Activated B cell treated with CpG ODN at 0.5 μM for 24 hours (primary cell): ENCODE measurements around the gene ADARB2. TPM values are rescaled to one million over a fixed set of nuclear protein-coding genes. Genes with fewer than 3 reads are reported as not detected.

Source experiments
- ATAC-seq: fragments of 200-7000 bp; cut with Tn5 transposase; one replicate; pipeline ENCODE4 v1.10.0; 2021; ENCODE audit warnings: low read depth, mild to moderate bottlenecking, moderate library complexity
- CTCF ChIA-PET: fragments of 350-600 bp; sonication (Branson Sonifier 250); formaldehyde crosslinking; loops from one replicate; lab custom pipeline; 2021; ENCODE audit warnings: antibody characterized with exemption; lab: Charles Lee
- POLR2A ChIA-PET: fragments of 350-600 bp; sonication (Branson Sonifier 250); formaldehyde crosslinking; loops from one replicate; lab custom pipeline; 2021; ENCODE audit warnings: antibody characterized with exemption; lab: Charles Lee
- DNase-seq: peaks from one replicate; pipeline ENCODE4 v3.0.0; 2022
- H3K27ac Mint-ChIP-seq: one replicate; pipeline ENCODE4 v1.8.0; 2020; ENCODE audit warnings: mixed read lengths
- H3K27me3 Mint-ChIP-seq: one replicate; pipeline ENCODE4 v1.8.0; 2021; ENCODE audit warnings: mixed read lengths
- H3K36me3 Mint-ChIP-seq: one replicate; pipeline ENCODE4 v1.8.0; 2021; ENCODE audit warnings: low read depth, mixed read lengths
- H3K4me1 Mint-ChIP-seq: one replicate; pipeline ENCODE4 v1.8.0; 2021; ENCODE audit warnings: mixed read lengths
- H3K4me3 Mint-ChIP-seq: one replicate; pipeline ENCODE4 v1.8.0; 2020; ENCODE audit warnings: mild to moderate bottlenecking, mixed read lengths
- H3K9me3 Mint-ChIP-seq: one replicate; pipeline ENCODE4 v1.8.0; 2020; ENCODE audit warnings: mixed read lengths
- intact Hi-C: fragments of 100-400 bp; cut with micrococcal nuclease; formaldehyde crosslinking; loops from one replicate; pipeline ENCODE4 v1.15.1; 2024
- total RNA-seq: library from RNA; stranded (reverse); gene quantifications from 2 replicates; pipeline ENCODE4 v1.2.3, GENCODE V29; 2022
- TF ChIP-seq, protein P1 (sequence below): fragments of 200-600 bp; IDR thresholded peaks from one replicate; pipeline ENCODE4 v1.8.0; 2022; ENCODE audit warnings: antibody characterized with exemption, mild to moderate bottlenecking

Gene ADARB2
- total RNA-seq, 1 donor from 2014 or later: 0.11 TPM

GRCh38 chr10:1190052-1190395 is 547.3 kb downstream of the ADARB2 start:
- TF ChIP-seq, protein P1, sequence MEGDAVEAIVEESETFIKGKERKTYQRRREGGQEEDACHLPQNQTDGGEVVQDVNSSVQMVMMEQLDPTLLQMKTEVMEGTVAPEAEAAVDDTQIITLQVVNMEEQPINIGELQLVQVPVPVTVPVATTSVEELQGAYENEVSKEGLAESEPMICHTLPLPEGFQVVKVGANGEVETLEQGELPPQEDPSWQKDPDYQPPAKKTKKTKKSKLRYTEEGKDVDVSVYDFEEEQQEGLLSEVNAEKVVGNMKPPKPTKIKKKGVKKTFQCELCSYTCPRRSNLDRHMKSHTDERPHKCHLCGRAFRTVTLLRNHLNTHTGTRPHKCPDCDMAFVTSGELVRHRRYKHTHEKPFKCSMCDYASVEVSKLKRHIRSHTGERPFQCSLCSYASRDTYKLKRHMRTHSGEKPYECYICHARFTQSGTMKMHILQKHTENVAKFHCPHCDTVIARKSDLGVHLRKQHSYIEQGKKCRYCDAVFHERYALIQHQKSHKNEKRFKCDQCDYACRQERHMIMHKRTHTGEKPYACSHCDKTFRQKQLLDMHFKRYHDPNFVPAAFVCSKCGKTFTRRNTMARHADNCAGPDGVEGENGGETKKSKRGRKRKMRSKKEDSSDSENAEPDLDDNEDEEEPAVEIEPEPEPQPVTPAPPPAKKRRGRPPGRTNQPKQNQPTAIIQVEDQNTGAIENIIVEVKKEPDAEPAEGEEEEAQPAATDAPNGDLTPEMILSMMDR: no peak
- Mint-ChIP-seq H3K27me3 (peaks cover 4% of the 10 kb centered on the region), H3K9me3 (no peaks in the 10 kb centered on the region), H3K4me1 (no peaks in the 10 kb centered on the region), H3K36me3 (no peaks in the 10 kb centered on the region), H3K4me3 (no peak overlapping the region), H3K27ac (no peak overlapping the region)
- POLR2A ChIA-PET: no interaction called here
- CTCF ChIA-PET: no interaction called here
- intact Hi-C loops: no loop called here
- ATAC-seq (no peak), DNase-seq (no peak)

DNA sequence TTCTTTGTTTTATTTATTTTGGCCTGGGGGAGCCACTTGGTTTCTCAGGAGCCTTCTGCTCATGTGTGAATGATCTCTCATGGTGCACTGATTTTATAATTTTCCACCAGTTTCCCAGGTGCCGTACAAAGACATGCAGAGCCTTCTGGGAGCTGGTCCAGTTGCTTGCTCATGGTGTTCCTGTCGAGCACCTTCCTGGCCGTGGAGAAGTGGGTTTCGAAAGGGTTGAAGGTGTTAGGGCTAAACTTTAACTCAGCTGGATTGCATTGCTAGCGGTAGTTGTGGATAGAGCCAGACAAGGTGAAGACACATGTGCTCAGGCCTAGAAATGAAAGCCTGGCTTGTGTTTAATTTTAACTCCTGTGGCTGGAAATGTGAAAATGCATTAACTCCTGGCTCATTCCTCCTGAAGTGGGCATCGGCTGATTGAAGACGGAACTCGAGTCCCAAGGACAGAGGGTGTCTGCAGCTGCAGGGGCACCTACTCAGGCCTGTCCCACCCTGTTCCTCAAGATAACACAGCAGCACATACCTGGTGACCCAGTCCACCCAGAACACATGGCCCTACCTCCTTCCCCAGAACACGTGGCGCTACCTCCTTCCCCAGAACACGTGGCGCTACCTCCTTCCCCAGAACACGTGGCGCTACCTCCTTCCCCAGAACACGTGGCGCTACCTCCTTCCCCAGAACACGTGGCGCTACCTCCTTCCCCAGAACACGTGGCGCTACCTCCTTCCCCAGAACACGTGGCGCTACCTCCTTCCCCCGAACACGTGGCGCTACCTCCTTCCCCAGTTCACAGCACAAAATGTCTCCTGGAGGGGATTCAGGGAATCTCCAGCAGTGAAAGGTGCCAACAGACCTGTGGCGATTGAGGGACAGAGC is 547.9 kb downstream of the ADARB2 start:
- TF ChIP-seq, protein P1: no peak
- no peaks in the 10 kb centered on the region for H3K36me3 Mint-ChIP-seq
- peak; percentile 0 for DNase-seq

DNA sequence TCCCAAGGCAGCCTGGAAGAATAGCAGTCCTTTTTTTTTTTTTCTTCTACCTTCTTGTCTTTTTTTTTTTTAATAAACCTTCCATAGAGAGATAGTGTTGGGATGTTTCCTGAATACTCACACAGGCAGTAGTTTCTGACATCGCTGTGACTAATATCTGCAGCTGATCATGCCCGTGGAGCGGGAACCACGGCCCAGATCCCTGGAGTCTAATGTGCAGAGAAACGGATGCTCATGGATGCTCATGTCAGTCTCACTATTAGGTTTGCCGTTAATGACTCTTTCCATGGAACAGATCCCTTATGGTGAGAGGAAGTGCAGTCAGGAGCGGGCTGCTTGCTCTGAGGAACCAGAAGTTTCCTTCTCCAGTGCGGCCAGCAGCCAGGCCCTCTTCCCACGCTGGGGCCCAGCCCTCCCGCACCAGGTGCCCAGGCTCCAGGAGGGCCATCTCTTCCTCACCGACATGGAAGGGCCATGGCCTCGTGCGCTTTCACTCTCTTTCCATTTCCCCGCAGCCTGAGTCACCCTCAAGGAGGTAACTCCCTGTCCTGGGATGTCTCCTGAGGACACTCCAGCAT is 548.7 kb downstream of the ADARB2 start:
- POLR2A ChIA-PET: no interaction called here

More for the DNA sequence above, 547.9 kb downstream of the ADARB2 start:
- H3K4me1 Mint-ChIP-seq: no peaks in the 10 kb centered on the region
- H3K27me3 Mint-ChIP-seq: peaks cover 4% of the 10 kb centered on the region
- H3K9me3 Mint-ChIP-seq: no peaks in the 10 kb centered on the region
- ATAC-seq: no peak
- H3K4me3 Mint-ChIP-seq: no peak overlapping the region
- CTCF ChIA-PET: no interaction called here
- H3K27ac Mint-ChIP-seq: no peak overlapping the region
- intact Hi-C loops: no loop called here
- POLR2A ChIA-PET: no interaction called here

GRCh38 chr10:1187855-1188557 is 549.3 kb downstream of the ADARB2 start:
- Mint-ChIP-seq H3K27me3 (peaks cover 7% of the 10 kb centered on the region), H3K4me1 (no peaks in the 10 kb centered on the region), H3K4me3 (no peak overlapping the region), H3K36me3 (no peaks in the 10 kb centered on the region), H3K27ac (no peak overlapping the region), H3K9me3 (no peaks in the 10 kb centered on the region)
- ChIA-PET POLR2A (no interaction called here), CTCF (no interaction called here)
- intact Hi-C loops: no loop called here
- TF ChIP-seq, protein P1: no peak
- peak; percentile 7 for DNase-seq
- no peak for ATAC-seq

More for the DNA sequence above, 548.7 kb downstream of the ADARB2 start:
- no peaks in the 10 kb centered on the region for H3K36me3 Mint-ChIP-seq
- TF ChIP-seq, protein P1: no peak
- H3K27me3 Mint-ChIP-seq: peaks cover 4% of the 10 kb centered on the region
- no peaks in the 10 kb centered on the region for H3K4me1 Mint-ChIP-seq
- ATAC-seq (no peak), DNase-seq (peak; percentile 4)
- H3K27ac Mint-ChIP-seq: no peak overlapping the region
- no peak overlapping the region for H3K4me3 Mint-ChIP-seq
- intact Hi-C loops: no loop called here
- CTCF ChIA-PET: no interaction called here
- H3K9me3 Mint-ChIP-seq: no peaks in the 10 kb centered on the region
